Loucy (cell line): ENCODE measurements around the gene FSD2.

ENCODE experiments used
- CTCF ChIP-seq: fragments of 200-600 bp; sonication (generic); conservative IDR thresholded peaks from 2 replicates; pipeline ENCODE4 v1.5.1; 2014; ENCODE audit warnings: mild to moderate bottlenecking, antibody characterized with exemption, low read length
- EZH2phosphoT487 ChIP-seq: fragments of 200-600 bp; IDR thresholded peaks from 2 replicates; pipeline ENCODE4 v1.6.1; 2018; ENCODE audit warnings: antibody characterized with exemption, mild to moderate bottlenecking, moderate library complexity, borderline replicate concordance

GRCh38 chr15:82812994-82813393 is 7.1 kb upstream of the FSD2 start:
- TF ChIP-seq CTCF (no peak), EZH2phosphoT487 (no peak)
